Ectodermal cell (in vitro differentiated cells): ENCODE measurements around the gene GPR68.
"Not testable (repeated sequence)": the region's sequence is repeated elsewhere in the genome, so short reads cannot be mapped to it uniquely, and the experiment has no call there.

Experiments
- H3K27ac ChIP-seq: 2 replicates; pipeline ENCODE4 v1.7.0; 2013; ENCODE audit warnings: mild to moderate bottlenecking, low read depth, low read length; ENCODE audit not compliant: insufficient read depth, poor library complexity, severe bottlenecking
- H3K27me3 ChIP-seq: 2 replicates; pipeline ENCODE4 v1.7.0; 2013; ENCODE audit warnings: mild to moderate bottlenecking, low read length; ENCODE audit not compliant: insufficient read depth, control insufficient read depth, poor library complexity, severe bottlenecking
- H3K36me3 ChIP-seq: one replicate; pipeline ENCODE4 v1.7.0; 2013; ENCODE audit warnings: low read length; ENCODE audit not compliant: control insufficient read depth, insufficient read depth
- H3K4me1 ChIP-seq: one replicate; pipeline ENCODE4 v1.7.0; 2013; ENCODE audit warnings: low read length; ENCODE audit not compliant: control insufficient read depth, insufficient read depth
- H3K4me3 ChIP-seq: 2 replicates; pipeline ENCODE4 v1.7.0; 2013; ENCODE audit warnings: low read depth, low read length, control low read depth; ENCODE audit not compliant: insufficient read depth
- H3K9me3 ChIP-seq: 2 replicates; pipeline ENCODE4 v1.7.0; 2013; ENCODE audit warnings: mild to moderate bottlenecking, low read length, moderate library complexity; ENCODE audit not compliant: control insufficient read depth
- WGBS, 2 experiments: methylation state at CpG; one replicate each; pipeline ENCODE4 v1.1.7; 2013; ENCODE audit warnings: missing lambda C conversion rate in 2 of 2; 5-methylcytosine and 5-hydroxymethylcytosine counted together

The GPR68 gene

GRCh38 chr14:91273273-91273884 is 28.9 kb upstream of the GPR68 start:
- Histone ChIP-seq H3K36me3 (peaks cover 24% of the 10 kb centered on the region), H3K27ac (no peak overlapping the region), H3K4me1 (no peaks in the 10 kb centered on the region), H3K4me3 (no peak overlapping the region), H3K9me3 (no peaks in the 10 kb centered on the region), H3K27me3 (no peaks in the 10 kb centered on the region)
- 95 to 96% methylated on average over 27 of the region's 27 CpGs for WGBS, 2 experiments

- WGBS, 2 experiments = 95% methylated on average over 43 of the region's 43 CpGs
- H3K27me3 ChIP-seq = no peaks in the 10 kb centered on the region
- peak overlapping the region; percentile 16 for H3K27ac ChIP-seq
- no peaks in the 10 kb centered on the region for H3K4me1 ChIP-seq
- no peak overlapping the region for H3K4me3 ChIP-seq
- peaks cover 24% of the 10 kb centered on the region for H3K36me3 ChIP-seq
- H3K9me3 ChIP-seq = no peaks in the 10 kb centered on the region
These were observed 28.1 kb upstream of the GPR68 start for GRCh38 chr14:91272341-91273272.

GRCh38 chr14:91271639-91272038 is 27.1 kb upstream of the GPR68 start:
- no peaks in the 10 kb centered on the region for H3K4me1 ChIP-seq
- peaks cover 20% of the 10 kb centered on the region for H3K36me3 ChIP-seq
- H3K9me3 ChIP-seq = no peaks in the 10 kb centered on the region
- H3K27me3 ChIP-seq = no peaks in the 10 kb centered on the region
- H3K27ac ChIP-seq = no peak overlapping the region
- WGBS, 2 experiments = 95% methylated on average over 9 of the region's 9 CpGs
- H3K4me3 ChIP-seq = no peak overlapping the region

- no peaks in the 10 kb centered on the region for H3K9me3 ChIP-seq
- H3K36me3 ChIP-seq = peaks cover 14% of the 10 kb centered on the region
- H3K4me1 ChIP-seq = no peaks in the 10 kb centered on the region
- WGBS, 2 experiments = 85 to 87% methylated on average over 3 to 5 of the region's 8 CpGs
- H3K27ac ChIP-seq = no peak overlapping the region
- H3K27me3 ChIP-seq = peaks cover 4% of the 10 kb centered on the region
- H3K4me3 ChIP-seq = no peak overlapping the region
These were observed 26.1 kb upstream of the GPR68 start for GRCh38 chr14:91270619-91271018.

- 95 to 96% methylated on average over 6 of the region's 6 CpGs for WGBS, 2 experiments
- H3K4me1 ChIP-seq = no peaks in the 10 kb centered on the region
- H3K27me3 ChIP-seq = peaks cover 8% of the 10 kb centered on the region
- no peaks in the 10 kb centered on the region for H3K9me3 ChIP-seq
- H3K27ac ChIP-seq = no peak overlapping the region
- peaks cover 14% of the 10 kb centered on the region for H3K36me3 ChIP-seq
- no peak overlapping the region for H3K4me3 ChIP-seq
These were observed 25.7 kb upstream of the GPR68 start for GRCh38 chr14:91270188-91270587.

GRCh38 chr14:91269076-91269991 is 24.8 kb upstream of the GPR68 start:
- H3K9me3 ChIP-seq = no peaks in the 10 kb centered on the region
- H3K27me3 ChIP-seq = peaks cover 17% of the 10 kb centered on the region
- no peaks in the 10 kb centered on the region for H3K4me1 ChIP-seq
- H3K4me3 ChIP-seq = no peak overlapping the region
- H3K36me3 ChIP-seq = peaks cover 8% of the 10 kb centered on the region
- WGBS, 2 experiments = 86 to 88% methylated on average over 24 of the region's 24 CpGs
- no peak overlapping the region for H3K27ac ChIP-seq

- H3K27ac ChIP-seq = no peak overlapping the region
- no peaks in the 10 kb centered on the region for H3K4me1 ChIP-seq
- WGBS, 2 experiments = 89 to 96% methylated on average over 7 of the region's 7 CpGs
- peaks cover 5% of the 10 kb centered on the region for H3K36me3 ChIP-seq
- peaks cover 30% of the 10 kb centered on the region for H3K27me3 ChIP-seq
- H3K4me3 ChIP-seq = no peak overlapping the region
- H3K9me3 ChIP-seq = no peaks in the 10 kb centered on the region
These were observed 23.5 kb upstream of the GPR68 start for GRCh38 chr14:91267965-91268437.

- not testable (repeated sequence) for H3K4me3 ChIP-seq, H3K36me3 ChIP-seq, H3K27ac ChIP-seq, H3K4me1 ChIP-seq, H3K9me3 ChIP-seq
- peaks cover 33% of the 10 kb centered on the region for H3K27me3 ChIP-seq
- WGBS, 2 experiments = 94 to 95% methylated on average over 15 of the region's 15 CpGs
These were observed 21.8 kb upstream of the GPR68 start for GRCh38 chr14:91266276-91266675.

- peaks cover 33% of the 10 kb centered on the region for H3K27me3 ChIP-seq
- H3K27ac ChIP-seq = no peak overlapping the region
- H3K4me1 ChIP-seq = no peaks in the 10 kb centered on the region
- 91% methylated on average over 7 of the region's 7 CpGs for WGBS, 2 experiments
- no peaks in the 10 kb centered on the region for H3K36me3 ChIP-seq
- no peak overlapping the region for H3K4me3 ChIP-seq
- no peaks in the 10 kb centered on the region for H3K9me3 ChIP-seq
These were observed 20.9 kb upstream of the GPR68 start for GRCh38 chr14:91265404-91265803.
